Fibroblast of the aortic adventitia (primary cell): ENCODE measurements around the gene SWAP70. TPM values are rescaled to one million over a fixed set of nuclear protein-coding genes. Genes with fewer than 3 reads are reported as not detected.

Source experiments
- DNase-seq: peaks from one replicate; pipeline ENCODE4 v3.0.0-alpha.2; 2010; ENCODE audit warnings: low read depth
- H3K4me3 ChIP-seq: 2 replicates; pipeline ENCODE4 v1.5.1; 2011; ENCODE audit warnings: low read depth, mild to moderate bottlenecking, control low read depth, low read length, moderate library complexity
- CTCF ChIP-seq: IDR thresholded peaks from 2 replicates; pipeline ENCODE4 v1.5.1; 2011; ENCODE audit warnings: mild to moderate bottlenecking, low read length, control low read depth, inconsistent platforms; ENCODE audit not compliant: insufficient read depth
- total RNA-seq: library from RNA; depleted of rRNA; stranded (reverse); fragments of >200 nt; gene quantifications from 2 replicates; pipeline ENCODE4 v1.2.3, GENCODE V29; 2012; ENCODE audit warnings: low replicate concordance

Gene SWAP70
- total RNA-seq, 1 donor = 44.4 TPM

DNA sequence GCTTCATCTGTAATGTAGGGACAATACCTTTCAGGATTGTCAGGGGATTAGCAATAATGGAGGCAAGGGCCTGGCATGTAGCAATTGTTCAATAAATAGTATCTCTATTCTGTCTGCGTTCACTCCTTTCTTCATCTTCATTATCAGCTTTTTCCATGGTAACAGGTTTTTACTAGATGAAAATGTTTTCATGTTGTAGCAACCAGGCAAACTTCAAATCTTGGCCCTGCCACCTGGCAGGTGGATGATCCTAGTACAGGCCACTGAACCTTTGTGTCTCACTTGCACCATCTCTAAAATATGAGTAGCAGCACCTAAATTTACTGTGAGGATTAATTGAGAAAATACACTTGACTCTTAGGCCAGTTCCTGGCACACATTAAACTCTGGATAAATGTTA is 83.4 kb downstream of the SWAP70 start:
- no peak for DNase-seq
- no peak for TF ChIP-seq CTCF
- no peak overlapping the region for H3K4me3 ChIP-seq

- DNase-seq = no peak
- peak; percentile 6 for TF ChIP-seq CTCF
- H3K4me3 ChIP-seq = no peak overlapping the region
Observed at GRCh38 chr11:9747828-9748227, 84.0 kb downstream of the SWAP70 start.

GRCh38 chr11:9748361-9748970 is 84.6 kb downstream of the SWAP70 start:
- DNase-seq = peak; percentile 85
- peak; percentile 69 for TF ChIP-seq CTCF
- no peak overlapping the region for H3K4me3 ChIP-seq

DNA sequence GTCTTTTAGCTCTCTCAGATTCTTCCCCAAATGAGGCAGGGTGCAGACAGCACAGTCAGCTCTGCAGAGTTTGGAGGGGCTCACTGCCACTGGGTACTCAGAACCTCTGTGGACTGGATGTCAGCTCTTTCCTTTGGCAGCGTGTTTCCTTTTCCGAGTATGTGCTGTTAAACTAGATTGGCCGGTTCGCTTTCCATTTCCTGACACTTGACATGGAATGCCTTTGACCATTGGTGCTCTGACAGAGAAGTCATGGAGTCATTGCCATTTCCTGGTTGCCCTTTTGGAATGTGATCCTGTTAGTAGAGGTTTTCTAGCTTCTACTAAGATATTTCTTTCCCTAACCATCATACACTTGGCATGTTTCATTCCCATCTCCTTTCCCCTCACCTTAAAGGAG is 86.7 kb downstream of the SWAP70 start:
- no peak for DNase-seq
- no peak for TF ChIP-seq CTCF
- H3K4me3 ChIP-seq = no peak overlapping the region

GRCh38 chr11:9752091-9752490 is 88.2 kb downstream of the SWAP70 start:
- no peak for TF ChIP-seq CTCF
- DNase-seq = peak; percentile 52

GRCh38 chr11:9753021-9753420 is 89.1 kb downstream of the SWAP70 start:
- DNase-seq = peak; percentile 68
- TF ChIP-seq CTCF = no peak
- no peak overlapping the region for H3K4me3 ChIP-seq

More at GRCh38 chr11:9752091-9752490, 88.2 kb downstream of the SWAP70 start:
- H3K4me3 ChIP-seq = no peak overlapping the region

DNA sequence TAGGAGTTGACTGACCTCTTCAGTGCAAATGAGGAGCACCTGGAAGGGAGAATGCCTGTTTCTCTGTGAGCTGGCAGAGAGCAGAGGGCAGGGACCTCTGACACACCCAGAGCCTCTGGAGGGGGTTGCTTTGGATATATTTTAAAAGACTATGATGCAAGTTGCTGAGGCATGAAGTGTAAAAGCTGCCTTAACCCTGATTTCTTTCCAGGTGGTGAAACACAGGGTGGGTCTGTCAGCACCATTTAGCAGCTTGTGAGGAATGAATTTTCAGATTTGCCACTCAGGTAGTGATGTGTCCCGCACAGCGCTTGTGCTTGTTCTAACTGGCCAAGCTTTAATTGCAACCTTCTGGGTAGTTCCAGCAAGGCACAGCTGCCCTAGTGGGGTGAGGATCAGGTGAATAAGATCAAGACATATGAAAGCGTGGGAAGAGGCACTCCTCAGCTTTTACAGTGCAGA is 90.2 kb downstream of the SWAP70 start:
- DNase-seq = peak; percentile 39
- no peak for TF ChIP-seq CTCF
- H3K4me3 ChIP-seq = no peak overlapping the region
